Body of pancreas (tissue), 4 donors: ENCODE results near the gene EIF3L.

Source experiments
- CTCF ChIP-seq, 7 experiments: fragments of 450-650 bp in 4 of 7; fragments of 200-600 bp in 3 of 7; sonication (generic) in 3 of 7; IDR thresholded peaks; one replicate each; pipeline ENCODE4 v1.5.1; 2016 to 2019; ENCODE audit warnings: antibody characterized with exemption in 7 of 7
- POLR2A ChIP-seq, 3 donors: fragments of 450-650 bp; IDR thresholded peaks; one replicate each; pipeline ENCODE4 v1.6.1; 2016; ENCODE audit warnings: antibody characterized with exemption in 3 of 3, mild to moderate bottlenecking in 2 of 3

GRCh38 chr22:37804881-37805809 lies 44.1 kb upstream of the EIF3L start:
- TF ChIP-seq CTCF (IDR thresholded peaks at IDR 0.05) (no peak), POLR2A (IDR thresholded peaks at IDR 0.05) (peak; percentile 93 to 98 (median 97))
